Osteocyte (in vitro differentiated cells): ENCODE results near the gene HTR6. TPM values are rescaled to one million over a fixed set of nuclear protein-coding genes. Genes with fewer than 3 reads are reported as not detected.

ENCODE experiments used
- DNase-seq: peaks from one replicate; pipeline ENCODE4 v3.0.0; 2021; ENCODE audit warnings: mixed read lengths; ENCODE audit not compliant: unreplicated experiment; ENCODE audit errors: extremely low spot score
- H3K27ac Mint-ChIP-seq: one replicate; pipeline ENCODE4 v1.8.0; 2021; ENCODE audit warnings: mild to moderate bottlenecking, mixed read lengths; ENCODE audit not compliant: unreplicated experiment
- H3K27me3 Mint-ChIP-seq: one replicate; pipeline ENCODE4 v1.8.0; 2021; ENCODE audit warnings: mixed read lengths; ENCODE audit not compliant: unreplicated experiment
- H3K36me3 Mint-ChIP-seq: one replicate; pipeline ENCODE4 v1.8.0; 2021; ENCODE audit warnings: mixed read lengths; ENCODE audit not compliant: unreplicated experiment
- H3K4me1 Mint-ChIP-seq: one replicate; pipeline ENCODE4 v1.8.0; 2021; ENCODE audit warnings: mixed read lengths; ENCODE audit not compliant: unreplicated experiment
- H3K4me3 Mint-ChIP-seq: one replicate; pipeline ENCODE4 v1.8.0; 2021; ENCODE audit warnings: mild to moderate bottlenecking, moderate library complexity, mixed read lengths; ENCODE audit not compliant: unreplicated experiment
- H3K9me3 Mint-ChIP-seq: one replicate; pipeline ENCODE4 v1.8.0; 2021; ENCODE audit warnings: mixed read lengths; ENCODE audit not compliant: unreplicated experiment
- CTCF ChIP-seq: fragments of 200-600 bp; sonication (generic); IDR thresholded peaks from 2 replicates; pipeline ENCODE4 v1.5.0; 2021; ENCODE audit warnings: antibody characterized with exemption, mild to moderate bottlenecking, moderate library complexity
- total RNA-seq: library from RNA; stranded (reverse); gene quantifications from 2 replicates; pipeline ENCODE4 v1.2.1, GENCODE V29; 2021

HTR6 gene
- total RNA-seq, 1 donor from 2014 or later: 0.16 TPM

- Mint-ChIP-seq H3K27ac (no peak overlapping the region), H3K36me3 (peaks cover 1% of the 10 kb centered on the region), H3K4me3 (no peak overlapping the region), H3K27me3 (no peaks in the 10 kb centered on the region), H3K9me3 (no peaks in the 10 kb centered on the region), H3K4me1 (peaks cover 2% of the 10 kb centered on the region)
- DNase-seq: no peak
- TF ChIP-seq CTCF: no peak
These were observed 44.0 kb downstream of the HTR6 start for GRCh38 chr1:19708567-19709110.

GRCh38 chr1:19709260-19709793 is 44.7 kb downstream of the HTR6 start:
- Mint-ChIP-seq H3K27ac (no peak overlapping the region), H3K27me3 (no peaks in the 10 kb centered on the region), H3K4me3 (no peak overlapping the region), H3K9me3 (no peaks in the 10 kb centered on the region), H3K36me3 (peaks cover 1% of the 10 kb centered on the region), H3K4me1 (peaks cover 2% of the 10 kb centered on the region)
- no peak for TF ChIP-seq CTCF
- DNase-seq: no peak

- no peak overlapping the region for H3K27ac Mint-ChIP-seq
- H3K4me3 Mint-ChIP-seq: no peak overlapping the region
- peaks cover 5% of the 10 kb centered on the region for H3K4me1 Mint-ChIP-seq
- no peak for TF ChIP-seq CTCF
- DNase-seq: no peak
- no peaks in the 10 kb centered on the region for H3K9me3 Mint-ChIP-seq
- no peaks in the 10 kb centered on the region for H3K27me3 Mint-ChIP-seq
- H3K36me3 Mint-ChIP-seq: peaks cover 1% of the 10 kb centered on the region
These were observed 46.3 kb downstream of the HTR6 start for GRCh38 chr1:19710825-19711611.

GRCh38 chr1:19712928-19713327 is 48.3 kb downstream of the HTR6 start:
- no peak for DNase-seq

More at GRCh38 chr1:19712928-19713327, 48.3 kb downstream of the HTR6 start:
- TF ChIP-seq CTCF: no peak
- H3K4me3 Mint-ChIP-seq: no peak overlapping the region
- no peak overlapping the region for H3K27ac Mint-ChIP-seq
- no peaks in the 10 kb centered on the region for H3K36me3 Mint-ChIP-seq
- no peaks in the 10 kb centered on the region for H3K9me3 Mint-ChIP-seq
- H3K4me1 Mint-ChIP-seq: peaks cover 5% of the 10 kb centered on the region
- H3K27me3 Mint-ChIP-seq: no peaks in the 10 kb centered on the region
